PC-3 (cell line): ENCODE measurements around the gene HCFC2. TPM values are rescaled to one million over a fixed set of nuclear protein-coding genes. Genes with fewer than 3 reads are reported as not detected.
"Not testable (repeated sequence)": the region's sequence is repeated elsewhere in the genome, so short reads cannot be mapped to it uniquely, and the experiment has no call there.

Experiments used
- ATAC-seq: fragments of 200-7000 bp; cut with Tn5 transposase; 2 replicates; pipeline ENCODE4 v1.9.1; 2020; ENCODE audit warnings: mild to moderate bottlenecking, moderate library complexity
- BruUV-seq: library from RNA; stranded (reverse); fragments of 400-500 nt; replicated peaks from 2 replicates; lab custom pipeline; 2021; lab: Mats Ljungman, UMichigan
- CTCF ChIA-PET: fragments of 300-600 bp; sonication (Branson Sonifier 250); formaldehyde crosslinking; loops from one replicate; lab custom pipeline; 2022; ENCODE audit warnings: antibody characterized with exemption; lab: Charles Lee
- POLR2A ChIA-PET: fragments of 300-600 bp; sonication (Branson Sonifier 250); formaldehyde crosslinking; loops from one replicate; lab custom pipeline; 2022; ENCODE audit warnings: antibody characterized with exemption; ENCODE audit not compliant: unreplicated experiment; lab: Charles Lee
- DNase-seq: peaks from one replicate; pipeline ENCODE4 v3.0.0-alpha.2; 2015
- H2AFZ ChIP-seq: fragments of 300-600 bp; sonication (generic); 2 replicates; pipeline ENCODE4 v1.6.0; 2016; ENCODE audit warnings: antibody characterized with exemption, low read length
- H3F3A ChIP-seq: fragments of 300-600 bp; sonication (generic); one replicate; pipeline ENCODE4 v1.6.0; 2017; ENCODE audit warnings: antibody characterized with exemption, low read length, control low read depth, mild to moderate bottlenecking; ENCODE audit not compliant: unreplicated experiment
- H3K27ac ChIP-seq: fragments of 300-600 bp; sonication (generic); 2 replicates; pipeline ENCODE4 v1.5.1; 2016; ENCODE audit warnings: mild to moderate bottlenecking, low read length
- H3K27me3 ChIP-seq: fragments of 300-600 bp; sonication (generic); 2 replicates; pipeline ENCODE4 v1.6.1; 2016; ENCODE audit warnings: low read length, mixed read lengths
- H3K36me3 ChIP-seq: fragments of 300-600 bp; sonication (generic); 2 replicates; pipeline ENCODE4 v1.6.1; 2016; ENCODE audit warnings: low read depth, mixed run types, low read length, mixed read lengths
- H3K4me1 ChIP-seq: fragments of 300-600 bp; sonication (generic); 2 replicates; pipeline ENCODE4 v1.5.1; 2016; ENCODE audit warnings: low read length; ENCODE audit not compliant: insufficient read depth
- H3K4me2 ChIP-seq: fragments of 300-600 bp; sonication (generic); 2 replicates; pipeline ENCODE4 v1.6.0; 2016; ENCODE audit warnings: low read length
- H3K4me3 ChIP-seq: fragments of 300-600 bp; sonication (generic); 2 replicates; pipeline ENCODE4 v1.5.1; 2016; ENCODE audit warnings: mild to moderate bottlenecking, low read length, mixed read lengths
- H3K79me2 ChIP-seq: fragments of 300-600 bp; sonication (generic); 2 replicates; pipeline ENCODE4 v1.6.1; 2017; ENCODE audit warnings: low read length, mixed read lengths
- H3K9ac ChIP-seq: fragments of 300-600 bp; sonication (generic); 2 replicates; pipeline ENCODE4 v1.6.0; 2016; ENCODE audit warnings: mild to moderate bottlenecking, low read length
- H3K9me2 ChIP-seq: fragments of 300-600 bp; sonication (generic); replicated peaks from 2 replicates; pipeline ENCODE4 v1.6.1; 2016; ENCODE audit warnings: mixed run types, low read length, mixed read lengths
- H3K9me3 ChIP-seq: fragments of 300-600 bp; sonication (generic); 2 replicates; pipeline ENCODE4 v1.6.1; 2016; ENCODE audit warnings: low read length, mixed read lengths
- H4K20me1 ChIP-seq: fragments of 300-600 bp; sonication (generic); 2 replicates; pipeline ENCODE4 v1.6.1; 2016; ENCODE audit warnings: low read length, mixed read lengths
- CTCF ChIP-seq: fragments of 300-600 bp; sonication (generic); conservative IDR thresholded peaks from 2 replicates; pipeline ENCODE4 v1.5.1; 2017; ENCODE audit warnings: antibody characterized with exemption, low read depth, mild to moderate bottlenecking, low read length
- EZH2 ChIP-seq: fragments of 300-600 bp; sonication (generic); IDR thresholded peaks from one replicate; pipeline ENCODE4 v1.6.1; 2017; ENCODE audit warnings: antibody characterized with exemption, mild to moderate bottlenecking, low read length; ENCODE audit not compliant: unreplicated experiment
- EZH2phosphoT487 ChIP-seq: fragments of 300-600 bp; sonication (generic); IDR thresholded peaks from 2 replicates; pipeline ENCODE4 v1.6.1; 2018; ENCODE audit warnings: mild to moderate bottlenecking, antibody characterized with exemption, low read length, borderline replicate concordance
- intact Hi-C: fragments of 100-400 bp; cut with micrococcal nuclease; formaldehyde crosslinking; loops from 2 replicates; pipeline ENCODE4 v1.9.0; 2023
- total RNA-seq: library from RNA; depleted of rRNA; stranded (reverse); fragments of >200 nt; gene quantifications from 2 replicates; pipeline ENCODE4 v1.2.3, GENCODE V29; 2014

HCFC2 gene
- total RNA-seq, 1 experiment from 2014 or later: 7.8 TPM

GRCh38 chr12:104109446-104110271 lies 45.3 kb downstream of the HCFC2 start:
- intact Hi-C loops: loop anchor here (1.0 to 2.0 kb wide), 4 partner anchors 52 to 231 kb away; no protein-coding TSS in a partner anchor
- no peak overlapping the region for H3K4me3 ChIP-seq
- BruUV-seq: no TSS peak
- ATAC-seq: no peak
- H3F3A ChIP-seq: no peaks in the 10 kb centered on the region
- peak; percentile 9; the same call in 1 of the 2 replicates for TF ChIP-seq CTCF
- TF ChIP-seq EZH2phosphoT487: no peak
- H3K27me3 ChIP-seq: no peaks in the 10 kb centered on the region
- no peaks in the 10 kb centered on the region for H3K9me2 ChIP-seq
- ChIA-PET POLR2A (interaction anchor here (0.5 kb wide), 1 partner anchor 180 kb away, joined by 16 read pairs; the partner anchor contains the start of gene HSP90B1), CTCF (interaction anchor here (0.5 to 2.0 kb wide), 5 partner anchors 11 to 975 kb away, joined by 3 to 13 read pairs (median 7); no protein-coding TSS in a partner anchor)
- H3K4me1 ChIP-seq: no peaks in the 10 kb centered on the region
- peaks cover under 1% of the 10 kb centered on the region; the same call in 1 of the 2 replicates for H3K36me3 ChIP-seq
- no peaks in the 10 kb centered on the region for H3K9me3 ChIP-seq
- H3K27ac ChIP-seq: no peak overlapping the region
- H3K4me2 ChIP-seq: no peak overlapping the region
- H3K9ac ChIP-seq: no peak overlapping the region
- no peaks in the 10 kb centered on the region for H4K20me1 ChIP-seq
- H2AFZ ChIP-seq: no peak overlapping the region
- H3K79me2 ChIP-seq: no peaks in the 10 kb centered on the region
- DNase-seq: no peak

- H2AFZ ChIP-seq, H3K79me2 ChIP-seq, DNase-seq, POLR2A ChIA-PET, BruUV-seq, H3F3A ChIP-seq, H3K4me1 ChIP-seq, H3K4me3 ChIP-seq, H3K9me3 ChIP-seq, H3K27ac ChIP-seq, H3K36me3 ChIP-seq, H3K9ac ChIP-seq, ATAC-seq, H4K20me1 ChIP-seq, H3K9me2 ChIP-seq, intact Hi-C loops, H3K27me3 ChIP-seq, CTCF ChIA-PET, H3K4me2 ChIP-seq: not testable (repeated sequence)
Observed at GRCh38 chr12:104114834-104115586, 50.7 kb downstream of the HCFC2 start.

- Histone ChIP-seq H3K27ac (no peak overlapping the region), H3K4me1 (no peaks in the 10 kb centered on the region), H3K9me3 (no peaks in the 10 kb centered on the region), H3K4me2 (no peak overlapping the region), H3K27me3 (no peaks in the 10 kb centered on the region), H3F3A (no peaks in the 10 kb centered on the region), H3K79me2 (no peaks in the 10 kb centered on the region), H3K36me3 (peaks cover 11% of the 10 kb centered on the region), H3K4me3 (no peak overlapping the region), H3K9me2 (no peaks in the 10 kb centered on the region), H4K20me1 (no peaks in the 10 kb centered on the region), H2AFZ (no peak overlapping the region), H3K9ac (no peak overlapping the region)
- DNase-seq (no peak), ATAC-seq (no peak)
- BruUV-seq: no TSS peak
- ChIA-PET POLR2A (no interaction called here), CTCF (no interaction called here)
- TF ChIP-seq EZH2: no peak
- no peak for TF ChIP-seq CTCF
- TF ChIP-seq EZH2phosphoT487: no peak
- intact Hi-C loops: no loop called here
Observed at GRCh38 chr12:104115587-104115975, 51.2 kb downstream of the HCFC2 start.
